Spleen (tissue), 11 donors: ENCODE results near the gene ZXDC. TPM values are rescaled to one million over a fixed set of nuclear protein-coding genes. Genes with fewer than 3 reads are reported as not detected.

Experiments
- DNase-seq: peaks from one replicate; pipeline ENCODE4 v3.0.0-alpha.2; 2020
- H3K27ac ChIP-seq, 8 donors: fragments of 200-600 bp; sonication (generic) in 7 of 8; 1 replicate in 4 of 8; 2 replicates in 4 of 8; pipeline versions ENCODE4 v1.5.0 to v1.8.0; 2016 to 2021; ENCODE audit warnings: inconsistent platforms in 4 of 8, mild to moderate bottlenecking in 4 of 8, moderate library complexity in 1 of 8
- H3K27me3 ChIP-seq, 7 donors: fragments of 200-600 bp; sonication (generic) in 6 of 7; replicated peaks in 1 of 7; 1 replicate in 4 of 7; 2 replicates in 3 of 7; pipeline versions ENCODE4 v1.5.0 to v1.8.0; 2016 to 2021; ENCODE audit warnings: inconsistent platforms in 3 of 7, mild to moderate bottlenecking in 1 of 7
- H3K36me3 ChIP-seq, 6 donors: fragments of 200-600 bp; sonication (generic) in 5 of 6; 1 replicate in 4 of 6; 2 replicates in 2 of 6; pipeline versions ENCODE4 v1.5.0 to v1.8.0; 2016 to 2021; ENCODE audit warnings: inconsistent platforms in 2 of 6
- H3K4me1 ChIP-seq, 6 donors: fragments of 200-600 bp; sonication (generic) in 5 of 6; 1 replicate in 3 of 6; 2 replicates in 3 of 6; pipeline versions ENCODE4 v1.5.0 to v1.8.0; 2016 to 2021; ENCODE audit warnings: inconsistent platforms in 3 of 6
- H3K4me3 ChIP-seq, 8 donors: fragments of 200-600 bp; sonication (generic) in 7 of 8; 1 replicate in 4 of 8; 2 replicates in 4 of 8; pipeline versions ENCODE4 v1.5.0 to v1.8.0; 2016 to 2021; ENCODE audit warnings: inconsistent platforms in 4 of 8, mild to moderate bottlenecking in 4 of 8, moderate library complexity in 2 of 8
- H3K9me3 ChIP-seq, 8 donors: fragments of 200-600 bp; sonication (generic) in 7 of 8; 1 replicate in 4 of 8; 2 replicates in 4 of 8; pipeline versions ENCODE4 v1.5.0 to v1.8.0; 2016 to 2021; ENCODE audit warnings: inconsistent platforms in 4 of 8
- CTCF ChIP-seq, 11 experiments: fragments of 200-600 bp in 7 of 11; fragments of 450-650 bp in 4 of 11; sonication (generic) in 4 of 11; IDR thresholded peaks in 8 of 11; conservative IDR thresholded peaks in 3 of 11; 1 replicate in 7 of 11; 2 replicates in 4 of 11; pipeline versions ENCODE4 v1.4.0 to v1.8.0; 2016 to 2021; ENCODE audit warnings: antibody characterized with exemption in 11 of 11, inconsistent platforms in 4 of 11, mild to moderate bottlenecking in 1 of 11
- POLR2A ChIP-seq, 3 donors: fragments of 450-650 bp; IDR thresholded peaks; one replicate each; pipeline ENCODE4 v1.5.1; 2017; ENCODE audit warnings: antibody characterized with exemption in 3 of 3, mild to moderate bottlenecking in 1 of 3
- POLR2AphosphoS5 ChIP-seq, 3 donors: sonication (generic); formaldehyde crosslinking; IDR thresholded peaks; one replicate each; pipeline ENCODE4 v1.5.1; 2017; ENCODE audit warnings: antibody characterized with exemption in 3 of 3
- WGBS, 5 donors: extraction: QIAGEN DNeasy Blood & Tissue Kit in 3 of 5; methylation state at CpG; one replicate each; pipeline versions ENCODE4 v1.1.5 to v1.1.7; 2013 to 2018; 5-methylcytosine and 5-hydroxymethylcytosine counted together
- intact Hi-C: fragments of 100-400 bp; cut with DNase I; formaldehyde crosslinking; loops from one replicate; pipeline ENCODE4 v1.15.0; 2023; ENCODE audit warnings: low total_unique reads
- polyA plus RNA-seq, 3 donors: library from polyadenylated mRNA; stranded (reverse); fragments of 200-250 nt; gene quantifications; one replicate each; pipeline ENCODE4 v1.2.1, GENCODE V29; 2013
- total RNA-seq, 7 donors: library from RNA; depleted of rRNA in 3 of 7; stranded (reverse); fragments of >200 nt in 3 of 7; fragmentation: NEBNext Ultra II Directional in 4 of 7; extraction: Animal tissue kit (Norgen Biotek cat#: 25700) in 4 of 7; gene quantifications; one replicate each; pipeline versions ENCODE4 v1.1.0 to v1.2.1, GENCODE V29; 2016 to 2021
- donor health status: healthy with polysubstance abuse.
- donor health status: DM: no; HTN: no; CAD: no; lungs with moderate emphysema.
- donor health status: DM: no; HTN: no; CAD: no.
- donor health status: Bipolar disorder and iron deficiency.
- donor health status: healthy.
- donor health status: DM: no; HTN: no; CAD: no.
- donor health status: DM: yes; HTN: yes; CAD: no.

ZXDC gene
- total and polyA plus RNA-seq, 10 donors, result 7.5 to 75.3 (median 48.1) TPM

GRCh38 chr3:126397610-126398422 is 77.9 kb downstream of the ZXDC start:
- H3K4me3 ChIP-seq, result no peak overlapping the region
- intact Hi-C loops, result no loop called here
- H3K27ac ChIP-seq, result no peak overlapping the region
- no peaks in the 10 kb centered on the region for H3K36me3 ChIP-seq
- H3K4me1 ChIP-seq, result peaks cover 0 to 6% (median 0%) of the 10 kb centered on the region in 6 donors
- H3K27me3 ChIP-seq, result peaks cover 0 to 48% (median 11%) of the 10 kb centered on the region in 7 donors
- peaks cover 0 to 21% (median 9%) of the 10 kb centered on the region in 8 donors for H3K9me3 ChIP-seq
- DNase-seq, result peak; percentile 61
- TF ChIP-seq POLR2A (IDR thresholded peaks at IDR 0.05) (no peak), POLR2AphosphoS5 (IDR thresholded peaks at IDR 0.05) (no peak), CTCF (IDR thresholded peaks at IDR 0.05 in 8 of 11, conservative IDR thresholded peaks at IDR 0.05 in 3 of 11) (no peak)
- 86 to 97% (median 94%) methylated on average over 11 to 13 of the region's 13 CpGs for WGBS, 5 donors

GRCh38 chr3:126396536-126396935 is 79.2 kb downstream of the ZXDC start:
- H3K9me3 ChIP-seq, result peaks cover 0 to 21% (median 9%) of the 10 kb centered on the region in 8 donors
- H3K4me1 ChIP-seq, result peaks cover 0 to 6% (median 0%) of the 10 kb centered on the region in 6 donors
- peak; percentile 39 for DNase-seq
- no peak for TF ChIP-seq POLR2AphosphoS5 (IDR thresholded peaks at IDR 0.05)
- no peak for TF ChIP-seq CTCF (IDR thresholded peaks at IDR 0.05 in 8 of 11, conservative IDR thresholded peaks at IDR 0.05 in 3 of 11)
- TF ChIP-seq POLR2A (IDR thresholded peaks at IDR 0.05), result no peak
- no peak overlapping the region for H3K27ac ChIP-seq
- H3K4me3 ChIP-seq, result no peak overlapping the region
- H3K36me3 ChIP-seq, result no peaks in the 10 kb centered on the region
- H3K27me3 ChIP-seq, result peaks cover 0 to 50% (median 11%) of the 10 kb centered on the region in 7 donors
- whole genome bisulfite sequencing, 5 donors, result 79 to 93% (median 85%) methylated on average over 5 of the region's 5 CpGs
- intact Hi-C loops, result no loop called here

- H3K27me3 ChIP-seq, result peaks cover 0 to 53% (median 11%) of the 10 kb centered on the region in 7 donors
- DNase-seq, result peak; percentile 51
- TF ChIP-seq CTCF (IDR thresholded peaks at IDR 0.05 in 8 of 11, conservative IDR thresholded peaks at IDR 0.05 in 3 of 11) (no peak), POLR2A (IDR thresholded peaks at IDR 0.05) (no peak), POLR2AphosphoS5 (IDR thresholded peaks at IDR 0.05) (no peak)
- H3K4me3 ChIP-seq, result no peak overlapping the region
- intact Hi-C loops, result no loop called here
- no peak overlapping the region for H3K27ac ChIP-seq
- H3K4me1 ChIP-seq, result peaks cover 0 to 6% (median 0%) of the 10 kb centered on the region in 6 donors
- H3K36me3 ChIP-seq, result no peaks in the 10 kb centered on the region
- WGBS, 5 donors, result 92 to 96% (median 93%) methylated on average over 3 to 6 of the region's 6 CpGs
- peaks cover 0 to 21% (median 9%) of the 10 kb centered on the region in 8 donors for H3K9me3 ChIP-seq
Measured at GRCh38 chr3:126395846-126396513, 79.7 kb downstream of the ZXDC start.

GRCh38 chr3:126394977-126395321 is 80.7 kb downstream of the ZXDC start:
- 11 to 39% (median 21%) methylated on average over 18 to 30 of the region's 30 CpGs for WGBS, 5 donors
- intact Hi-C loops, result loop anchor here (5.0 kb wide), 1 partner anchor 138 kb away; no protein-coding TSS in a partner anchor
- peaks cover 0 to 64% (median 11%) of the 10 kb centered on the region in 7 donors for H3K27me3 ChIP-seq
- H3K36me3 ChIP-seq, result no peaks in the 10 kb centered on the region
- TF ChIP-seq POLR2AphosphoS5 (IDR thresholded peaks at IDR 0.05) (no peak), POLR2A (IDR thresholded peaks at IDR 0.05) (no peak), CTCF (IDR thresholded peaks at IDR 0.05 in 8 of 11, conservative IDR thresholded peaks at IDR 0.05 in 3 of 11) (no peak)
- DNase-seq, result no peak
- H3K27ac ChIP-seq, result no peak overlapping the region
- peaks cover 0 to 21% (median 9%) of the 10 kb centered on the region in 8 donors for H3K9me3 ChIP-seq
- H3K4me3 ChIP-seq, result peak overlapping the region in 1 of 8 donors; percentile 13
- H3K4me1 ChIP-seq, result peaks cover 0 to 6% (median 0%) of the 10 kb centered on the region in 6 donors
